ENCODE measurements around the gene DNAH11.

- TF ChIP-seq FOXM1 (IDR thresholded peaks at IDR 0.05; ENCODE audit: borderline replicate concordance) = no peak
- no peak for TF ChIP-seq SP1 (IDR thresholded peaks at IDR 0.05)
- no peak for TF ChIP-seq BHLHE40 (IDR thresholded peaks at IDR 0.05; ENCODE audit: borderline replicate concordance)
- TF ChIP-seq ARNT (IDR thresholded peaks at IDR 0.05) = no peak
Measured at GRCh38 chr7:21914671-21915070, 371.8 kb downstream of the DNAH11 start.
